Measurements from ENCODE around the gene RMI2. TPM values are rescaled to one million over a fixed set of nuclear protein-coding genes. Genes with fewer than 3 reads are reported as not detected.
A peak's percentile ranks its signal among the peaks of the same experiment; 100 is the strongest.
"Not testable (repeated sequence)": the region's sequence is repeated elsewhere in the genome, so short reads cannot be mapped to it uniquely, and the experiment has no call there.

Gene RMI2
- total and polyA plus RNA-seq, 9 donors = 5.7 to 12.5 (median 9.2) TPM

DNA sequence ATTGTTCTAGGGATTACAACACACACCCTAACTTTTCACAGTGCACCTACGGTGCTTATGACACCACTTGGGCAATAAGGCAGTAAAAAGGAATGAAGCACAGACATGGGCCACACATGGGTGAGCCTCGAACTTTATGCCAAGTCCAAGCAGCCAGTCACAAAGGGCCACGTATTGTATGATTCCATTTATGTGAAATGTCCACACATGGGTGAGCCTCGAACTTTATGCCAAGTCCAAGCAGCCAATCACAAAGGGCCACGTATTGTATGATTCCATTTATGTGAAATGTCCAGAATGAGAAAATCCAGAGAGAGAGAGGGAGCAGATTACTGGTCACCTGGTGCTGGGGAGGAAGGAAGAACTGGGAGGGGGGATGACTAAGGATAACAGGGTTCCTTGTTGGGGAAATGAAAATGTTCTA is 22.2 kb downstream of the RMI2 start:
- DNase-seq = no peak
- H3K9me3 ChIP-seq (replicated peaks; ENCODE audit: control insufficient read depth, low read depth, low read length) = no peaks in the 10 kb centered on the region
- 80% methylated on average over 5 of the region's 5 CpGs for WGBS (ENCODE audit: insufficient coverage)

DNA sequence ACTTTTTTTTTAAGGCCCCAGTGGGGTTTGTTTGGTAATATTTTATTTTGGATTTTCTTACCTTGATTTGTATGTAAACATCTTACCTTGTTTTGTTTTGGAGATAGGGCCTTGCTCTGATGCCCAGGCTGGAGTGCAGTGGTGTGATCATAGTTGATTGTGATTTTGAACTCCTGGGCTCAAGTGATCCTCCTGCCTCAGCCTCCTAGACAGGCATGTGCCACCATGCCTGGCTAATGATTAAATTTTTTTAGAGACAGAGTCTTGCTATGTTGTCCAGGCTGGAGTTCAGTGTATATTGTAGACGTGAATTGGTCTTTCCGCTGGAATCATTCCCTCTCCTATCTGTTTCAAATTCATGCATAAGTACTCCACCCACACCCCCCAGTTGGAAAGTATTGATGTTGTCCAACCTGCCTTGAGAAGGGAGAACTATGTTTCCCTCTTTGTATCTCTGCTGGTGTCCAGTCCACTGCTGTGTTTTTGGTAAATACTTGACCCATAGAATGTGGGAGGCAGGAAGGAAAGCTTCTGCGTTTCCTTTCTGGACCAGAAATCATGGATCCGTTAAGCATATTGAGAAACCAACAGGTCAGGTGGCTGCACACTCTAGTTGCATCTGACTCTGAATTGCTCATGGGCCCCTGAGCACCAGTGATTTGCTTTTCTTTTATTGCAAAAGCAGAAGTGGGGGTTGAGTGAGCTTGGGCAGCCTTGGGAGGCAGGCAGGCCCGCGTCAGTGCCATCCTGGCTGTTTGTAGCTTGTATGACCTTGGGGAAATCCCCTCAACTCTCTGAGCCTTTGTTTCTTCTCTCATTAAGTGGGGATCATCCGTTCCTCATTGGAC is 25.0 kb downstream of the RMI2 start:
- Histone ChIP-seq H3K9me3 (replicated peaks; ENCODE audit: control insufficient read depth, low read depth, low read length) (no peaks in the 10 kb centered on the region), H3K36me3 (ENCODE audit: control insufficient read depth, insufficient read depth, low read length) (no peaks in the 10 kb centered on the region), H3K27ac (ENCODE audit: low read length) (no peak overlapping the region), H3K4me1 (ENCODE audit: control insufficient read depth, insufficient read depth, low read length) (peaks cover 9% of the 10 kb centered on the region), H3K4me3 (ENCODE audit: low read length) (no peak overlapping the region), H3K27me3 (ENCODE audit: control insufficient read depth, insufficient read depth, low read length) (no peaks in the 10 kb centered on the region)
- 61% methylated on average over 2 of the region's 7 CpGs for WGBS (ENCODE audit: insufficient coverage)
- DNase-seq = no peak

More for the DNA sequence above, 22.2 kb downstream of the RMI2 start:
- H3K36me3 ChIP-seq (ENCODE audit: control insufficient read depth, insufficient read depth, low read length) = no peaks in the 10 kb centered on the region
- no peak overlapping the region for H3K27ac ChIP-seq (ENCODE audit: low read length)
- H3K27me3 ChIP-seq (ENCODE audit: control insufficient read depth, insufficient read depth, low read length) = no peaks in the 10 kb centered on the region
- no peak overlapping the region for H3K4me3 ChIP-seq (ENCODE audit: low read length)
- H3K4me1 ChIP-seq (ENCODE audit: control insufficient read depth, insufficient read depth, low read length) = peaks cover 3% of the 10 kb centered on the region

DNA sequence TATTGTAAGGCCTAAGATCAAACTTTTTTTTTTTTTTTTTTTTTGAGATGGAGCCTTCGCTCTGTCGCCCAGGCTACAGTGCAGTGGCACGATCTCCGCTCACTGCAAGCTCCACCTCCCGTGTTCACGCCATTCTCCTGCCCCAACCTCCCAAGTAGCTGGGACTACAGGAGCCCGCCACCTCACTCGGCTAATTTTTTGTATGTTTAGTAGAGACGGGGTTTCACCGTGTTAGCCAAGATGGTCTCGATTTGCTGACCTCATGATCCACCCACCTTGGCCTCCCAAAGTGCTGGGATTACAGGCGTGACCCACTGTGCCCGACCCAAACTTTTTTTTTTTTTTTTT is 25.6 kb downstream of the RMI2 start:
- H3K36me3 ChIP-seq (ENCODE audit: control insufficient read depth, insufficient read depth, low read length); DNase-seq; H3K27me3 ChIP-seq (ENCODE audit: control insufficient read depth, insufficient read depth, low read length); H3K9me3 ChIP-seq (replicated peaks; ENCODE audit: control insufficient read depth, low read depth, low read length); H3K4me3 ChIP-seq (ENCODE audit: low read length); H3K4me1 ChIP-seq (ENCODE audit: control insufficient read depth, insufficient read depth, low read length); H3K27ac ChIP-seq (ENCODE audit: low read length): not testable (repeated sequence)
- 60% methylated on average over 3 of the region's 13 CpGs for WGBS (ENCODE audit: insufficient coverage)

DNA sequence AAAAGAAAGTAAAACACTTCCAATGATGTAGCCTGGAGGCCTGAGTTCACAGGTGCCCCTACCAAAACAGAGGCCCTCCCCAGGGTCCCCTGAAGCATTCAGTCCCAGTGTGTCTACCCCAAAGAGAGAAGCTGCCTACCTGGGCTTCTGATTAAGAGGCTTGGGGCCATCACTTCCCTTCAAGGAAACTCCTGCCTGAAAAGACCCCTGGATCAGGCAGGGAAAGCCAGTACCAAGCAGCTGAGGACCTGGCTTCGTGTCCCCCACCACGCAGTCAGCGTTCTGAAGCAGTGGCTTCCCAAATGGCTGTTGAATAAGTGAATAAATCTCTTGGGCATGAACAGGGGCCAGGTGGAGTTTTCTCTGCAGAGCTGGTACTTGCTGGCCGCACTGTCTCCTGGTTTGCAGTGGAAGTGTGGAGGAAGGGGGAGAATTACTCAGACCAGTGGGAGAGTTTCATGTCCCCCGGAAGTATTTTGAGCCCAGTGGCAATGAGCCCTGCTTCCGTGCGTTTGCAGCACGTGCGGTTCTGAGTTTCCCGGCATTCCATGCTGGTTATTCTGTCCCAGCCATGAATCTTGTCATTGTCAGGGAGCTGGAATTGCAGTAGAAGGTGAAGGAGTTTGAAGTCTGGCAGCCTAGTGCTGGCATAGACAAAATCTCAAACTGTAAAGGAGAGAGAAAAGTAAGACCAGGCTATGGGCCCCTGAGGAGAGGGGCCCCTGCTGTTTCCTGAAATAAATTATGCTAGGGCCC is 27.0 kb downstream of the RMI2 start:
- Histone ChIP-seq H3K4me1 (ENCODE audit: control insufficient read depth, insufficient read depth, low read length) (peaks cover 9% of the 10 kb centered on the region), H3K9me3 (replicated peaks; ENCODE audit: control insufficient read depth, low read depth, low read length) (no peaks in the 10 kb centered on the region), H3K36me3 (ENCODE audit: control insufficient read depth, insufficient read depth, low read length) (no peaks in the 10 kb centered on the region), H3K27ac (ENCODE audit: low read length) (no peak overlapping the region), H3K27me3 (ENCODE audit: control insufficient read depth, insufficient read depth, low read length) (no peaks in the 10 kb centered on the region), H3K4me3 (ENCODE audit: low read length) (no peak overlapping the region)
- DNase-seq = no peak
- WGBS (ENCODE audit: insufficient coverage) = 61% methylated on average over 10 of the region's 10 CpGs

DNA sequence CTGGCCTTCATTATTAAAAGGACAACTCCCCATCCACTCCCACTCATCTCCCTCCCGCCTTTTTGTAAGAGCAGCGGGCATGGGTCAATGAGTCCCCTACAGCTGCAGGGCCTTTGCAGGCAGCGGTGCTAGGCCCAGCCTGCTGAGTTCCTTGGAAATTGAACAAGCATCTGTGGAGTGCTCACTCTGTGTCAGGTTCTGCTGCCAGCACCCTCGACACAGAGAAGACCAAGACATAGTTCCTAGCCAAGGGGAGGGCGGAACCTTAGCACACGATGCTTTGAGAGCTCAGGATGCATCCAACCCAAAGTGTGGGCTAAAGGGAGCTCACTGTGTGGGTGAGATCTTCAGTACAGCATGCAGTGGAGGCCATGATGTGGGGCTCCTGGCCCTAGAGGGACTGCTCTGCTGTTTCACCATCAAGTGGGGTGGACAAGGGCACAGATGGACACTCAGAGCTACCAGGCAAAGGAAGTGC is 27.6 kb downstream of the RMI2 start:
- 56% methylated on average over 6 of the region's 6 CpGs for WGBS (ENCODE audit: insufficient coverage)
- Histone ChIP-seq H3K4me1 (ENCODE audit: control insufficient read depth, insufficient read depth, low read length) (peaks cover 9% of the 10 kb centered on the region), H3K27ac (ENCODE audit: low read length) (no peak overlapping the region), H3K36me3 (ENCODE audit: control insufficient read depth, insufficient read depth, low read length) (no peaks in the 10 kb centered on the region), H3K4me3 (ENCODE audit: low read length) (no peak overlapping the region), H3K9me3 (replicated peaks; ENCODE audit: control insufficient read depth, low read depth, low read length) (no peaks in the 10 kb centered on the region), H3K27me3 (ENCODE audit: control insufficient read depth, insufficient read depth, low read length) (no peaks in the 10 kb centered on the region)
- DNase-seq = no peak

DNA sequence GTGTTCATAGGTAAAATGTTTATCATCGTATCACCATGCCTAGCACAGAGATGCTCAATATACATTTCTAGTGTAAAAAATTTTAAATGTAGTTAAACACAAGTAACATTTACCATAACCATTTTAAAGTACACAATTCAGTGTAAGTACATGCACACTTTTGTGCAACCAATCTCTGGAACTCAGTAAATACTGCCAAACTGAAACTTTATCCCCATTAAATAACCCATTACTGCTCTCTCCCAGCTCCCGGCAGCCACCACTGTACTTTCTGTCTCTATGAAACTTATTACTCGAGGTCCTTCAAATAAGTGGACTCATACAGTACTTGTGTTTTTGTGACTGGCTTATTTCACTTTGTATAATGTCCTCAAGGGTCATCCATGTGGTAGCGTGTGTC is 29.0 kb downstream of the RMI2 start:
- Histone ChIP-seq H3K4me1 (ENCODE audit: control insufficient read depth, insufficient read depth, low read length) (peaks cover 9% of the 10 kb centered on the region), H3K27me3 (ENCODE audit: control insufficient read depth, insufficient read depth, low read length) (no peaks in the 10 kb centered on the region), H3K36me3 (ENCODE audit: control insufficient read depth, insufficient read depth, low read length) (no peaks in the 10 kb centered on the region), H3K4me3 (ENCODE audit: low read length) (no peak overlapping the region), H3K9me3 (replicated peaks; ENCODE audit: control insufficient read depth, low read depth, low read length) (no peaks in the 10 kb centered on the region), H3K27ac (ENCODE audit: low read length) (no peak overlapping the region)
- WGBS (ENCODE audit: insufficient coverage) = 17% methylated on average over 1 of the region's 4 CpGs
- DNase-seq = peak; percentile 69

DNA sequence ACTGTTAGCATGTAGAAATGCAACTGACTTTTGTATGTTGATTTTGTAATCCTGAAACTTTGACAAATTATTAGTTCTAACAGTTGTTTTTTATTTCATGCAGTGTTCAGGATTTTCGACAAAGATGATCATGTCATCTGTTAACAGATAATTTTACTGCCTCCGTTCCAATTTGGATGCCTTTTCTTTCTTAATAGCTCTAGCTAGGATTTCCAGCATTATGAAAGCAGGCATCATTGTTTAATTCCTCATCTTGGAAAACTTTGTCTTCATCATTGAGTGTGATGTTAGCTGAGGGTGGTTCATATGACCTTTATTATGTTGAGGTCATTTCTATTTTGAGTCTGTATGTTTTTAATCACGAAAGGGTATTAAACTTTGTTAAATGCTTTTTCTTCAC is 31.9 kb downstream of the RMI2 start:
- H3K9me3 ChIP-seq (replicated peaks; ENCODE audit: control insufficient read depth, low read depth, low read length) = no peaks in the 10 kb centered on the region
- WGBS (ENCODE audit: insufficient coverage) = no CpG with 5 or more reads among the region's 3 CpGs
- H3K36me3 ChIP-seq (ENCODE audit: control insufficient read depth, insufficient read depth, low read length) = no peaks in the 10 kb centered on the region
- H3K27me3 ChIP-seq (ENCODE audit: control insufficient read depth, insufficient read depth, low read length) = no peaks in the 10 kb centered on the region
- no peak overlapping the region for H3K4me3 ChIP-seq (ENCODE audit: low read length)
- peaks cover 9% of the 10 kb centered on the region for H3K4me1 ChIP-seq (ENCODE audit: control insufficient read depth, insufficient read depth, low read length)
- DNase-seq = no peak
- no peak overlapping the region for H3K27ac ChIP-seq (ENCODE audit: low read length)

DNA sequence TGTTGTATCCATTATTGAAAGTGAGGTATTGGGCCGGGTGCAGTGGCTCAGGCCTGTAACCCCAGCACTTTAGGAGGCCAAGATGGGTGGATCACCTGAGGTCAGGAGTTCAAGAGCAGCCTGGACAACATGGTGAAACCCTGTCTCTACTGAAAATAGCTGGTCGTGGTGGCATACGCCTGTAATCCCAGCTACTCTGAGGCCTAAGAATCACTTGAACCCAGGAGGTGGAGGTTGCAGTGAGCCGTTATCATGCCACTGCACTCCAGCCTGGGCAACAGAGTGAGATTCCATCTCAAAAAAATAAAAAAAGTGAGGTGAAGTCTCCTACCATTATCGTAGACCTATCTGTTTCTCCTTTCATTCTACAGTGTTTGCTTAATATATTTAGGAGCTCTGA is 33.7 kb downstream of the RMI2 start:
- 69% methylated on average over 4 of the region's 5 CpGs for WGBS (ENCODE audit: insufficient coverage)
- not testable (repeated sequence) for H3K9me3 ChIP-seq (replicated peaks; ENCODE audit: control insufficient read depth, low read depth, low read length); H3K4me1 ChIP-seq (ENCODE audit: control insufficient read depth, insufficient read depth, low read length); DNase-seq; H3K4me3 ChIP-seq (ENCODE audit: low read length); H3K27ac ChIP-seq (ENCODE audit: low read length); H3K27me3 ChIP-seq (ENCODE audit: control insufficient read depth, insufficient read depth, low read length); H3K36me3 ChIP-seq (ENCODE audit: control insufficient read depth, insufficient read depth, low read length)

DNA sequence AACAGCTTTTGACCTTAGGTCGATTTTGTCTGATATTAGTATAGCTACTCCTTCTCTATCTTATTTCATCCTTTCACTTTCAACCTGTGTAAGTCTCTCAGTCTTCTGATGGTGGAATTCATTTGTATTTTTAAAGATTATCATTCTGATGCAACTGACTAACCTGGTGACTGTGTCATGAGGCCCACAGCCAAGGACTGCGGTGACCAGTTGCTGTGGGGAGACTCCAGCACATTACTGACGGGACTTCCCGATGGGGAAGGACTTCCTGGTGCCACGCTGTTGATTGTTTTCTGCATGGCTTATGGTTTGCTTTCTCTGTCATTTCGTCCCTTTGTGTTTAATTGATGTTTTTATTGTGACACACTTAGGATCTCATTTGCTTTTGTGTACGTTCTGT is 34.2 kb downstream of the RMI2 start:
- no peaks in the 10 kb centered on the region for H3K27me3 ChIP-seq (ENCODE audit: control insufficient read depth, insufficient read depth, low read length)
- DNase-seq = no peak

DNA sequence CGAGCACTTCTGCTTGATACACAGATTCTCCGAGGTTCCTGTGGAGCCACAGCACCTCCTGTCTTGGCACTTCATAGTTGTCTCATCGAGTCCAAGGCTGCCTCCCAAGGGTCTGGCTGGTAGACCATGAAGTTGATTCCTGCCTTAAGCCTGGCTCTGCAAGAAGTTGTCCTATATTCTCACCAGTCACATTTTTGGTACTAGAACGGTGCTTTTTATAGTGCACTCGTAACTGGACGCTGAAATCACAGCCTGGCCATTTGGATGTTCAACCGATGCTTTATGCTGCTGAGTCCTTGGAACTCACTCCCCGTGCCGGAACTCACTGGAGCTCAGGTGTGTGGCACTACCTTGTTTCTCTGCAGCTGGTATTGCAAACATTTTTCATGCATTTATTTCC is 35.6 kb downstream of the RMI2 start:
- DNase-seq = no peak
- no peak overlapping the region for H3K27ac ChIP-seq (ENCODE audit: low read length)
- WGBS (ENCODE audit: insufficient coverage) = 84% methylated on average over 7 of the region's 9 CpGs
- no peak overlapping the region for H3K4me3 ChIP-seq (ENCODE audit: low read length)
- no peaks in the 10 kb centered on the region for H3K9me3 ChIP-seq (replicated peaks; ENCODE audit: control insufficient read depth, low read depth, low read length)
- no peaks in the 10 kb centered on the region for H3K36me3 ChIP-seq (ENCODE audit: control insufficient read depth, insufficient read depth, low read length)
- H3K4me1 ChIP-seq (ENCODE audit: control insufficient read depth, insufficient read depth, low read length) = no peaks in the 10 kb centered on the region
- no peaks in the 10 kb centered on the region for H3K27me3 ChIP-seq (ENCODE audit: control insufficient read depth, insufficient read depth, low read length)

More for the DNA sequence above, 34.2 kb downstream of the RMI2 start:
- H3K4me3 ChIP-seq (ENCODE audit: low read length) = no peak overlapping the region
- 75% methylated on average over 5 of the region's 7 CpGs for WGBS (ENCODE audit: insufficient coverage)
- no peak overlapping the region for H3K27ac ChIP-seq (ENCODE audit: low read length)
- H3K9me3 ChIP-seq (replicated peaks; ENCODE audit: control insufficient read depth, low read depth, low read length) = no peaks in the 10 kb centered on the region
- H3K36me3 ChIP-seq (ENCODE audit: control insufficient read depth, insufficient read depth, low read length) = no peaks in the 10 kb centered on the region
- H3K4me1 ChIP-seq (ENCODE audit: control insufficient read depth, insufficient read depth, low read length) = no peaks in the 10 kb centered on the region
